Measurements from ENCODE around the gene SOS1.
"Not testable (repeated sequence)": the region's sequence is repeated elsewhere in the genome, so short reads cannot be mapped to it uniquely, and the experiment has no call there.

SOS1 gene

GRCh38 chr2:39139511-39140237 lies 18.8 kb upstream of the SOS1 start:
- no peak for DNase-seq

GRCh38 chr2:39138837-39139211 lies 18.0 kb upstream of the SOS1 start:
- DNase-seq = no peak

- DNase-seq = not testable (repeated sequence)
These were observed 17.5 kb upstream of the SOS1 start for GRCh38 chr2:39138187-39138836.

DNA sequence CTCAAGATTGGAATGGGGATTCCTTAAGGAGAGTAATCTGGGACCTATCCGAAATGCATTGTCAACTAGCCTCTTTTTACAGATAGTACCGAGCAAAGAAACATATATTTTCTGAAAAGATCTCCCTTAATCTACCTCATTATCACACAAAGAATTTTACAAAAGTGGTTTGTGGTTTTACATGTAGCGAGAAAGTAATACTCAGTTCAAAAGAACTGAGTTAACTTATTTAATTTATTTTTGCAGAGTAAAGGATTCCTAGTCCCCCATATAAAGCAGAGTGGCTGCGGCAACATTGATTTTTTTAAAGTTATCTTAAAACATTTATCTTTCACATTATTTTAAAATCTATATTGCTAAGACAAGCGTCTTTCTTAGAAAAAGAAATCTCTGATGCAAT lies 15.9 kb upstream of the SOS1 start:
- no peak for DNase-seq

DNA sequence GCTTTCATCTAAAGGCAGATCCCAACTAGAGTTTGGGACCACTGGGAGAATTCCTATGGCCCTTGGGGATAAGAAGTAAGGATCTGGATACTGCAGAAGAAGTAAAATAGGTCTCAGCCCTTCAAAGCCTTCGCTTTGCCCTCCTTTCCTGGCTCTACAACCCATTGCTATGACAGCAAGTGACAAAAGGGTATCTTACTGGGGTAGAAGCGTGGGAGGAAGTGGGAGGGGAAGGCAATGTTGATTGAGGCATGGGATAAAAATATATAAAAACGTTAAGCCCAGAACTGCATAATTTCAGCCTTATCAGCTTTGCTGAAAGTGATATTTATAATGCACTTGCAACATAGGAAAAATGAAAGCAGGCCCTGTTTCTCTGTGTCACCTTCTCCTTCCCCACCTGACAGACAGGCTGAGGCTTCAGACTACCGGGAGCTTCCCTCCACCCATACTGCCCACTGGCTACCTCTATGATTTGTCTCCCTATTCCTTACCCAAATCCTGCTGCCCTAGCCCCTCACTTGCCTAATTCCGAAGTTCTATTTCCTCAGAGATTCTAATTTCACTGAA lies 14.9 kb upstream of the SOS1 start:
- DNase-seq = peak in 5 of 56 donors; percentile 1 to 4 (median 2)

DNA sequence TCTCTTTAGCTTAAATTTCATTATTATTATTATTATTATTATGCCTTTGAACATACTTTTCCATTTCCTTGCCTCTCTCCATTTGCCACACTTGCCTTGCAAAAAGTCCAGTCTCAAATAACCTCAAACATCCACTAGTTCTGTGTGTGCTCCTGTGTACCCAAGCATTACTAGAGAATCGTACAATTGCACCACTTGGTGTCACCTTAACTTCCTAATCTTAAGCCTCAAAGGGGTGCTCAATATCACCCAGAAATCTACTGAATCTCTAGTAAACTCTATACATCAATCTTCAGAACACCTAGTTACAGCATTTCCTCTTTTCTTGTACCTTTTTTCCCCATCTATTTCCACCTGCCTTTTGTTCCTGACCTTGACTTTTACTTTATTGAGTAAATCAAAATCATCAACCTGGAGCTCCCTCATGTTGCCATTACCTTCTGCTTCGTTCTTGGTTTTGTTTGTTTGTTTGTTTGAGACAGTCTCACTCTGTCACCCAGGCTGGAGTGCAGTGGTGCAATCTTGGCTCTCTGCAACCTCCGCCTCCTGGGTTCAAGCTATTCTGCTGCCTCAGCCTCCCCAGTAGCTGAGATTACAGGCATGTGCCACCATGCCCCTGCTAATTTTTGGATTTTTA lies 12.5 kb upstream of the SOS1 start:
- no peak for DNase-seq

DNA sequence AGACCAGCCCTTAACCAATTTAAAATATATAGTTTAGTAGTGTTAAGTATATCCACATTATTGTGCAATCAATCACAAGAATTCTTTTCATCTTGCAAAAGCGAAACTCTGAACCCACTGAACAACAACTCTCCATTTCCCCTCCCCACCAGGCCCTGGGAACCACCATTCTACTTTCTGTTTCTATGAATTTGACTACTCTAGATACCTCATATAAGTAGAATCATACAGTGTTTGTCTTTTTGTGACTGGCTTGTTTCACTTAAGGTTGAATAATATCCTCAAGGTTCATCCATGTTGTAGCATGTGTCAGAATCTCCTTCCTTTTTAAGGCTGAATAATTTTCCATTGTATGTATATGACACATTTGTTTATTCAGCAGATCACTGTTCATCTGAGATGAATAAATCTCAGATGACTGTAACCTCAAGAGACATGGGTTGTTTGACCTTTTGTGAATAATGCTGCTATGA lies 8.1 kb upstream of the SOS1 start:
- no peak for DNase-seq

DNA sequence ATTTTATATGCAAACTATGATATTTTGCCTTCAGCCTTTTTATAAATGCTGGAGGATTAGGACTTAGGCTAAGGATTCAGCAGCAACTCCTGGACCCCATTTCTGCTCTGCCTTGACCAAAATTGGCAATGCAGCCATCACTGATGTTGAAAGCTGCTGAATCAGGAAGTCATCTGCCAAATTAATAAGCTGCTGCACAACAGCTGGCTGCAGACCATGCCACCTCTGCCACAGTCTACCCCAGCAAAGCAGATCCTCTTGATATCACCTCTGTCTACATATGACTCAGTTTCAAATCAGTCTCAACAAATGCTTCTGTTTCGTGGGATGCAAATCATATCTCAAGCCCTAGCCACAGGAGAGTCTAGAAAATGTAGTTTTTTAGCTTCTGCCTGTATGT lies 7.1 kb upstream of the SOS1 start:
- no peak for DNase-seq

DNA sequence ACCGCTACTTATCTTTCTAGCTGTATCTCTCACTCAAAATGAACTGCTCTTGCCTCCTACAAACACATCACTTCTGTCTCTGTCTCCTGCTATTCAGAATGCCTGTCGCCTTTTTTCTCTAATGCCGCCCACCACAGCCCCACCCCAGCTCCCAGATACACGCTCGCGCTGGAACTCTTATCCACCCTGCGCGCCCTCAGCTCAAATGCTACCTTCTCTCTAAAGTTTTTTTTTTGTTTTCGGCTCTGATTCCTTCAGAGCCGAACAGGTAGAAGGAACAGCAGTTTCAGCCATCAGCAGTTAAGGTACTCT lies 3.9 kb upstream of the SOS1 start:
- DNase-seq = peak in 30 of 56 donors; percentile 22 to 79 (median 58)

- peak in 55 of 56 donors; percentile 67 to 97 (median 89) for DNase-seq
These were observed 3.3 kb upstream of the SOS1 start for GRCh38 chr2:39124000-39124745.

GRCh38 chr2:39123436-39123999 lies 2.7 kb upstream of the SOS1 start:
- no peak for DNase-seq

DNA sequence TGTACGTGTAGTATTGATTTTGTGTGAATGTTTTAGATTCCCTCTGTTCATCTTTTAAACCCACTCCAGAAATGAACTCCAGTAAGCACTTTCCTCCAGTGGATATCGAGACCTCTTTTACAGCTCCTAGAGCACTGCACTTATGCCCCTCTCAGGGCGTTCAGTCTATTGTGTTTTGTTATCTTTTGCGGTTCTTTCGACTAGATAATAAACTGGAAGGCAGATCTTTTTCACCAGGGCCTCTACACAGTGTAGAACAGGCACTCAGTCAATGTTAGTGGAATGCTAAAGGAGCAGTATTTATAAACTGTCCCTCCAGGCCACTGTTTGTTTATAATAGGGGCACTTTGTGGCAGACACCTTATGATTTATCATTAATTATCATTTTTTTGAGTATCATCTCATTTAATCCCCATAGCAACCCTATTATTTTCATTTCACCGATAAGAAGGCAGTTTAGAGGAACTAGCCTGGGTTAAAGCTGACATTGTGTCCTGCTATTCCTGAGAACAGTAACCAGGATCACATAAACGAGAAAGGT lies 742 bp upstream of the SOS1 start:
- DNase-seq = no peak

GRCh38 chr2:39120521-39120770 lies 405 bp downstream of the SOS1 start:
- DNase-seq = peak in 1 of 56 donors; percentile 41

DNA sequence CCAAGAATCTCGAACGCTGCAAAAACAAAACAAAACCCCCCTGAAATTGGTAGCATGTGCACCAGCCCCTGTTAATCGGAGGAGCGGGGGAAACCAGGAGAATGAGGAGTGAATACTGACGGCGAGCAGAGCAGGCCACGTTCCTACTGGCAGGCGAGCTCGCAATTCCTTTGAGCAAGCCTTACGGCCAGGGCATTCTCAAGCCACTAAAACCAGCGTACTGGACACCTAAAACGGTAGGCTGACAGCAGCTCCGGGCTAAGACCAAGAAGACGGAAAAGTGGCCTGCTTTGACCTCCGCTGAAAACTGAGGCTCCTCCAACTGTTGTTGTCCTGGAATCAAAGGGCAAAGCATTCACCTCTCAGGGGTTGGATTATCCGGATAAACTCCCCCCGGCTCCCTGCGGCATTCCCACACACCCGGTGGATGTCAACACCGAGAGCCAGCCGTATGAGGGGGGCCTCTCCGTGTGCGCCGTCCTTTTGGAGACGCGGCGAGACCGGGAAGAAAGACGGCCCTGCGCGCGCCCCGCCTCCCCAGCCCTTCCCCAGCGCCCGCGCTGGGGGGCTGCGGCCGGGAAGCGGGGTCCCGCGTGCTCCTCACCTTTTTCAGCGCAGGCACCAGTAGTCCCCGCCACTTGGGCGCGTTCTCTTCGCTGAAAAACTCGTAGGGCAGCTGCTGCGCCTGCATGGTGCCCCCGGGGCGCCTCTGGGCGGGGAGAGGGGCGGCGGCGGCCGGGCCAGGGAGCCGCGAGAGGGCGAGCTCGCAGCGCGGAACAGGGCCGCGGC lies 925 bp downstream of the SOS1 start:
- DNase-seq = peak in 46 of 56 donors; percentile 9 to 67 (median 38)

GRCh38 chr2:39118786-39119499 lies 1.9 kb downstream of the SOS1 start:
- DNase-seq = no peak

DNA sequence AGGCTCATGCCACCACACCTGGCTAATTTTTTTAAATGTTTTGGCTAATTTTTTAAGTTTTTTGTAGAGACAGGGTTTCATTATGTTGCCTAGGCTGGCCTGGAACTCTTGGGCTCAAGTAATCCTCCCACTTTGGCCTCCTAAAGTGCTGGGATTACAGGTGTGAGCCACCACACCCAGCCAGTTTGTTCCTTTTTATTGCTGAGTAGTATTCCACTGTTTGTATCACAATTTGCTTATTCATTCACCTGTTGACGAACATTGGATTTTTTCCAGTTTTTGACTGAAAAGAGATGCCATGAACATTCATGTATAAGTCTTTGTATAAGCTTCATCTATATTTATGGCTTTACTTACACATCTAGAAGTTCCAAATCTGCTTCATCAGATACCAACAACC lies 5.3 kb downstream of the SOS1 start:
- no peak for DNase-seq

DNA sequence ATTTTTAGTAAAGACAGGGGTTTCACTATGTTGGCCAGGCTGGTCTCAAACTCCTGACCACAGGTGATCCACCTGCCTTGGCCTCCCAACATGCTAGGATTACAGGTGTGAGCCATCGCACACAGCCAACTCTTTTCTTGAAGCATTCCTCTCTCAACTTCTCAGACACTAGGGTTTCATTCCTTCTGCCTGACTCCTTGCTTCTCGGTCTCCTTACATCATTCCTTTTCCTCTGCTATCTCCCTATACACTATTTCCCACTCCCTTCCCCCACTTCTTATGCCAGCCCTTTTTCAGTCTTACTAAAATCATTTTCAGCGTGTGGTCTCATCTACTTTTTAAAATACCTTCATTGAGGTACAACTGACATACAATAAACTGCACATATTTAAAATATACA lies 6.1 kb downstream of the SOS1 start:
- no peak for DNase-seq

DNA sequence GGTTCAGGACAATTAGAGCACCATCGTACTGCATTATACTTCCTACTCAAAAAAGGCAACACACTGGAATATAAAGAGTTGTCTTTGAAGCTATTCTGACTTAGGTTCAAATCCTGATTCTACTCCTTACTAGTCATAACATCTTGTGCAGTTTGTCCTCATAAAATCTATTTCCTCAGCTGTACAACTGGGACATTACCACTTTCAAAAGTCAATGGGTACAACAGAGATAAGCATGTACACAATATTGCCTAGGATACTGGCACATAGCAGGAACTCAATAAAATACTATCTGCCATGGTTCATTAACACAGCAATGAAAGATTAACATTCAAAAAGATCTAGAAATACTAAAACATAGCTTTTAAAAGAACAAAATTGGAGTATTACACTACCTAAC lies 11.3 kb downstream of the SOS1 start:
- no peak for DNase-seq

DNA sequence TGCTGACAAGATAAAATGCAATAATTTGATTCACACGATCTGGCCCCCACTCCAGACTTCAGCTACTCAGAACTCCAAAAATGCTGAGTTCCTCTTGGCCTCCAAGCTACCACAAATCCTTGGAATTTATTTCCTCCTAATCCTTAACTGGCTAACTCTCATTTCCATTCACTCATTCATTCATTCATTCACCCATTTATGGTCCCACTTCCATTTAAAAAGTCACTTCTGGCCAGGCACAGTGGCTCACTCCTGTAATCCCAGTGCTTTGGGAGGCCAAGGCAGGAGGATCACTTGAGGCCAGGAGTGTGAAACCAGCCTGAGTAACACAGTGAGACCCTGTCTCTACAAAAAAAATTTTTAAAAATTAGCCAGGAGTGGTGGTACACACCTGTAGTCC lies 12.5 kb downstream of the SOS1 start:
- no peak for DNase-seq

GRCh38 chr2:39107724-39108273 lies 13.1 kb downstream of the SOS1 start:
- DNase-seq = no peak

Measured in nucleus accumbens (tissue), 56 donors.